OCI-M1 (cell line): ENCODE measurements around the gene ZDHHC3.

Source experiments
- DNase-seq: peaks from one replicate; lab custom pipeline; 2025; lab: John Stamatoyannopoulos, UW

Gene ZDHHC3

DNA sequence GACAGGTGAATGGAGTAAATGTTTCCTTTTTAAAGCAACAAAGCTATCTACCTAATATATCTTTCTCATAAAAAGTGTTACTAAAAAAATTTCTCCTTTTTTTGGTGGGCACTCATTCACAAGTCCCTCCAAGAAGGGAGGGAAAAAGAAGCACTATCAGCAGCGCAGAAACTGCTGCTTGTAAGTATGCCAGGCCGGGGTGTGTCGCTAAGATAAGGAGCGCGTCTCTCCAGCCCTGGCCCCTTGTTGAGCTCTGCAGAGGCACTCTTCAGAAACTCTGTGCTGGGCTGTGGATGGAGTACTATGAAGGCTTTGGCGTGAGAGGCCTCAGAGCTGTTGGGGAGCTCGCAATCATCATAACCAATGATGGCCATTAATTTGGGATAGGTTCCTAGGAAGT is 49.1 kb downstream of the ZDHHC3 start:
- DNase-seq = peak; percentile 34

DNA sequence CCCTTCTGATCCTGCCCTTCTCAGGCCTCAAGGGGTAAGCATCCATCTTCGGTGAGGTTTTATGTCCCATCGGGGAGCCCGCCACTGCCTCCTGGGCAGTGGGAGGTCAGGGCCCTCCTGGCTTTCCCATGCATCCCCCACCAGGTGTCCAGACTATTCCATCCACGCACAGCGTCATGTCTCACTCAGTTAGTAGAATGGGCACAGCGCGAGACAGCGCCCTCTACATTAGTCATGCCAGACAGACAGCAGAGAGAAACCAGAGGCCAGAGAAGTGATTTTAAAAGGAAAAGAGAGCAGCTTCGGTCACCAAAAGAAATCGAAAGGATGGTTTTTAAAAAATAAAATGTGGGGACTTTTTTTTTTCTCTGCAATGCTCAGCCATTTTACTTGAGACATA is 49.8 kb downstream of the ZDHHC3 start:
- DNase-seq = no peak

DNA sequence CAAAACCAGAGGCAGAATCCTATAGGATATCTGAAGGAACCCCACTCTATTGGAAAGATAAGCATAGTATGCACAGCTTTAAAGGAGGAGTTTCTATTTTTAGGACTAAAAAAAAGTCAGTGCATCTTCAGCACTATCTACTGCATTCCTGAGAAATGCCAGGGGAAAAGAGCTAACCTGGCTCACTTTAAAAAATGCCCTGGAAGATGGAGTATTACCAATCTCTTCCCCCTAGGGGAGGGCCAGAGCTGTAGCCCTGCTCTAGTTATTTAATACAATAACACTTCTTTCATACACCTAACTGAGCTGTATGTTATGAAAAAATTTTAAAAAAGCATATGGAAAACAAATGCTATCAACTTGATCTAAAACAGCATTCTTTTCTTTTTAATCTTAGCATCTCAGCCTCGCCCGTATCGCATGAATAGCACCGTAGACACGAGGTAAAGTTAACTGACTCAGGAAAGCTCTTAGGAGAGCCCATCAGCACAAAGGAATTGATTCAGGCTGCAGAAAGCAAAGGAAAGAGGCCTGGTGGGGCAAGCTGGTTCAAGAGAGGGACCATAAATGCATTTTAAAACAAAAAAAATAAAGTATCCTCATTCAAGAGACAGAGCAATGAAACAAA is 51.4 kb downstream of the ZDHHC3 start:
- no peak for DNase-seq

DNA sequence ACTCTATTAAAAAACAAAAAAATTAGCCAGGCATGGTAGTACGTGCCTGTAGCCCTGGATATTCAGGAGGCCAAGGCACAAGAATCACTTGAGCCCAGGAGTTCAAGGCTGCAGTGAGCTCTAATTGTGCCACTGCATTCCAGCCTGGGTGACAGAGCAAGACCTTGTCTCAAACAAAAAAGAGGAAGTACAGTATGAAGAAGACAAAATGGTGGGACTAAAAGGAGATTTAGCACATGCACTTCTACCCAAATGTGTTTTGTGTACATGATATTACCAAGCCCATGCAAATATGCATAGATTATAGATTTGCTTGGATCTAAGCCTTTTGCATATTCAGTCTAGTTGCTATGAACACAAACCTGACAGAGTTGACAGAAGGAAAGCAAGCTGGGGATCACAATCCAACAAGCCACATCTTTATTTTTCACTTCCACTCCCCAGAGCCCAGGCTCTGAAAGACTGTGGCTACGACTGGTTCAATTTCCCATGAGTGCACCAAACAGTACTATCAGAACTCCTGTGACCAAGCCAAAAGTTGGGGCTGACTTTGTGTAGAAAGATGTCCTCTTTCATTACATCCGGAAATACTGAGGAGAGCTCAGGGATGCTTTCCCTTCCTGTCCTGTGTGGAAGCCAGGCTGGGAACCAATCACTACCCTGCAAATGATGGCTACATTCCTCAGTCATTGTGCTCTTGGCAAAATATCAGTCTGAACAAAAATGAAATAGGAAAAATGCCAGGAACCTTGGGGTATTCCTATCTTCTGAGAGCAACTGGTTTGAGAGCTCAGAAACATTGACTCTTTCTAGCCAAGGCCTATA is 52.1 kb downstream of the ZDHHC3 start:
- DNase-seq = peak; percentile 57

DNA sequence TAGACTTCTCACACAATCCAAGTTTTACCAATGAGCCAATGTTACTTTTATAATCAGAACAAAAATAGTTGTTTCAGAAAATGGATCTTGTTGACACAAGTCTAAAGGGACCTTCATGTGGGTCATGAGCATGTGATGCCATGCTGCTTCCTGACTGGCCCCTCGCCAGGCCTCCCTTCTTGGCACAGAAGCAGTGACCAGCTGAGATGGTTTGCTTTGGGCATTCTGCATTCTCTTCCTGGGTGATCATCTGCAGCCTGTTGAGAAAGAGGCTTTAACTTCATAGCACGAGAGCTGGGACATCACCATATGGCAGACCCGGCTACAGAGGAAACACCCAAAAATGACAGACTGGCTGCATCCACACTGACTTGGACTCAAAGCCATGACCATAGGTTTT is 55.9 kb downstream of the ZDHHC3 start:
- DNase-seq = no peak

DNA sequence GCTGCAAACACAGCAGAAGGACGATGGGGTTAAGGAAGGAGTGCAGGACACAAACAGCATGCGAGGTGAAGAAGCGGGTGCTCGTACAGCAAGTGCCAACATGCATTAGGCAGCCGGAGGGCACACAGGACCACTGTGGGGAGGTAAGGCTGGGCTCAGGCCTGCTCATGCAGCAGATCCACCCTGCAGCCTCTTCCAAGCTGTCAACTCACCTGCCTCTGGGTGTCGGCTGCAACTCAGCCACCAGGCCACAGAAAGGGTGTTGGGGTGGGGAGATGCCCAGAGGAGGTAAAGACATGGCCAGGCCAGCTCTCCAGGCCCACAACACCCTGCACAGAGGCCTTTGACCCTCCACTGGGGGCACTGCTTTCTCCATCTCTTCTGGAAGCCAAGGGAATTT is 57.4 kb downstream of the ZDHHC3 start:
- DNase-seq = no peak

DNA sequence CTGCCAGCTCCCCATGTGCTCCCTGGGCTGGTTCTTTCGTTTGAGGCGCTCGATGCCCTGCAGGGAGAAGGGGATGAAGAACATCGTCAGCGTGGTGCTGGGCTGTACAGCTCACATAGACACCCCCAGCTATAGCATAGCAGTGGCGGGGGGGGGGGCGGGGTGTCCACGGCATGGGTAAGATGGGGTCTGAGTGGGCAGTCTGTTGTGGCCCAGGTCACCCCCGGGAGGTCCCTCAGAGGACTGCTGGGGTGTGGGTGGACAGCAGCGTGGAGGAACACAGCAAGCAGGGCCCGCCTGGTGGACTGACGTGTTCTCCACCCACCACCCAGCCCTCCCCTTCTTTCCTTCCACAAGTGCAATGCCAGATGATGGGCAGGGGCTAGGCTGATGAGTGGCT is 57.9 kb downstream of the ZDHHC3 start:
- no peak for DNase-seq

DNA sequence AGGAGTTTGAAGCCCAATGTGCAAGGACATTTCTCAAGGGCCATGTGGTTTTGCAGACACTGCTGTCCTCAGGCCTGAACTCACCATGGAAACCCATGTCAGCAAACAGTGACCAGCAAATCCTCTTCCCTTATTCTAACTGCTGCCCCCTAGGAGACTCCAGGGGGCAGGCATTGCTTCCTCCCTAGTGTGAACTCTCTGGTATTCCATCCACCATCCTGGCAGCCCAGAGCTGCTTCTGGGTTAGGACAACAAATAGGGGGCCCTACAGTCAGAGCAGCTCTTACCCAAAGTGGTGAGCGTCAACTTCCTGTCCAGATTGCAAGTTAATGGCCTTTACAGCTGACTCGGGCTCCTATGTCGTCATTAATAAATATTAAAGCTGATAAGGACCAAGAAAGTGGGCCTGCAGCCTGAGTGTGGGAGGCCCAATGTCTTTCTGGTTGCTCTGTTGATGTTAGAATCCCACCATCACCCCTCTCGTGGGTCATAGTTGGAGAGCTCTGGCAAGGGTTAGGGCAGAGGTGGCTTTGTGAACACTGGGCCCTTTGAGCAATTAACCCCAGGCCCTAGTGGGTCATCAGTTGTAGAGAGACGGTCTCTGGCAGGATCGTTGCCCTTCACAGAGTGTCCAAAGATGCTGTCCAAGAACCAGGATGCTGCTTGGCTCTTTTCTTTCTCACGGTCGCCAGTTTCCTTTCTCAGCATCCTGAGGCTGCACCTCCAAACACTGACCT is 60.1 kb downstream of the ZDHHC3 start:
- DNase-seq = no peak

DNA sequence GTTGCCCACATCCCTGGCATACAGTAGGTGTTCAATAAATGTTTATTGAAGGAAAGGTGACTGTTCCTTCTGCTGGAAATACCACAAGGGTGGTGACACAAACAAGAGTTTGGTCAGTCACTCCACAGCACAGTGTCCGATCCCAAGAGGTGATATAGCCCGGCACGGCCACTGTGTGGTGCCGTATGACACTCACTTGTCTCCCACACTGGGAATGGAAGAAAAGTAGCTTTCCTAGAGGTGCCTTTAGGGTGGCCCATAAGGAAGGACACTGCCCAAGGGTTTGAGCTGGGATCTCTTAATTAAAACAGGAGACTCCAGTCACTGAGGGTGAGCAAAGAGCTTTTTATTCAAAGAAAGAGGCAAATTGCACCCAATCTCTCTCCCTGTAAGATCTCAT is 61.0 kb downstream of the ZDHHC3 start:
- peak; percentile 53 for DNase-seq

DNA sequence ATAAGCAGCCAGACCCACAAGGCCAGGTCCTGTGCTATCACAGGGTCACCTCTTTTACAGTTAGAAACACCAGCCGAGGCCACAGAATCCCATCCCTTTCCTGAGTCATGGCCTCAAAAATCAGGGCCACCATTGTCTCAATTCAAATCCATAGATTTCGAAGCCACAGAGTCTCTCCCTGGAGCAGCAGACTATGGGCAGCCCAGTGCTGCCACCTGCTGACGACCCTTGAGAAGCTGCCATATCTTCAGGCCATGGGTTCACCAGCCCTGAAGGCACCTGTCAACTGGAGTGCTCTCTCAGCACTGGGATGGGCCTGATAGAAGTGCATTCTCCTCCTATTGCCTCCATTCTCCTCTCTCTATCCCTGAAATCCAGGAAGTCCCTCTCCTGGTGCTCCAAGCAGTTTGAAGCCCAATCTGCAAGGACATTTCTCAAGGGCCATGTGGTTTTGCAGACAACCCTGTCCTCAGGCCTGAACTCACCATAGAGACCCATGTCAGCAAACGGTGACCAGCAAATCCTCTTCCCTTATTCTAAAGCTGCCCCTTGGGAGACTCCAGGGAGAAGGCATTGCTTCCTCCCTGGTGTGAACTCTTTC is 62.0 kb downstream of the ZDHHC3 start:
- DNase-seq = peak; percentile 72

DNA sequence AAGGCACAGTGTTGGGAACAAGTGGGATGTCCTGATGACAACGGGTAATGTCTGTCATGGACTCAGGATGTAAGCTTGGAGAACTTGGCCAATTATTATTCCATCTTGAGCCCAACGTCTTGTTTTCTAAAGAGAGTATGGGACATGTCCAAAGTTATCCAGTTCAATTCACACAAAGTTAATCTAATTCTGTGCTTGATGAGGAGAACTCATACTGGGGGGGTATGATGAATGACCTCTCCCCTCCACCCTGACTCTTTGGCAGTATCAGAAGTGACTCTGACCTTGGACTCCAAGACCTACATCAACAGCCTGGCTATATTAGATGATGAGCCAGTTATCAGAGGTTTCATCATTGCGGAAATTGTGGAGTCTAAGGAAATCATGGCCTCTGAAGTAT is 65.3 kb downstream of the ZDHHC3 start:
- DNase-seq = no peak

DNA sequence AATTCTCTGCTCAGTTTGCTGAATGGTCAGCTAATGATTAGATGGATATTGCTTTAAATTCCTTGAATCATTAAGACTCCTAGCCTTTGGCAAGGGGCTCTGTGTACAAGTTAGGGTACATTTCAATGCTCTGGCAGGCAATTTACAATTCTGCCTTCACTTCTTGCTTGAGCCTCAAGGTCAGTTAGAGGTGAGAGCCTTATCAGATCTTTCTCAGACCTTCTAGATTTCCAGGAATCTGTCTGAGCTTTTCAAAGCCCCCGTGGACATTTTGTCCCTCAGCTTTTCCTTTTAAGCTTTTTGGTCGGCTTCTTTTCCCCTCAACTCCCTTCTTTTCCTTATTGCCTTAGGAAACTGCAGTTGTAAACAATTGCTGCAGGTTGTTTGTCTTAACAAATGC is 66.9 kb downstream of the ZDHHC3 start:
- no peak for DNase-seq

DNA sequence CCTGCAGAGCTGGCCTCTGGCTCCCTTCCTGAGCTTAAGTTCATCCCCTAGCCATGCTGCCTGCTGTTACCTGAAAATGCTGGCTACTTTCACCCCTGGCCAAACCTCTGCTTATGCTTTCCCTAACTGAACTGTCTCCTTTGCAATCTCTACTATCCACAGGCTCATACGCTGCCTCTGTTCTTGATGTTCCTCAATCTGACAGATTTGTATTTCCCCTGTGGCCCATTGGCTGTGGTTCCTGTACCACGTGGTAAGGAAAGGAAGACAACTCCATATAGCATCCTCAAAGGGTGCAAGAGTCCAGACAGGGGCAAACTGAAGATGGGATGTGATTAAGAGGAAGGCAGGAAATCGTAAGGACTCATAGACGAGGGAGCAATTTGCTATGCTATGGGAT is 68.4 kb downstream of the ZDHHC3 start:
- DNase-seq = no peak

DNA sequence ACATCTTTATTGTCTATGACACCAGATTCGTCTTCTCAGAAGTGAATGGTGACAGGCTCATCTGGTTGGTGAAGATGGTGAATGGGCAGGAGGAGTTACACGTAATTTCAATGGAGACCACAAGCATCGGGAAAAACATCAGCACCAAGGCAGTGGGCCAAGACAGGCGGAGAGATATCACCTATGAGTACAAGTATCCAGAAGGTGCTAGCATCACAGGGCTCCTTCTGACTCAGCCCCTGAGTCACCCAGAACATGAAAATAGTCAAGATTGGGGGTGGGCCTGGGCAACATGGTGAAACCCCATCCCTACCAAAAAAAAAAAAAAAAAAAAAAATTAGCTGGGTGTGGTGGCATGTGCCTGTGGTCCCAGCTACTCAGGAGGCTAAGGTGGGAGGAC is 69.0 kb downstream of the ZDHHC3 start:
- DNase-seq = no peak

DNA sequence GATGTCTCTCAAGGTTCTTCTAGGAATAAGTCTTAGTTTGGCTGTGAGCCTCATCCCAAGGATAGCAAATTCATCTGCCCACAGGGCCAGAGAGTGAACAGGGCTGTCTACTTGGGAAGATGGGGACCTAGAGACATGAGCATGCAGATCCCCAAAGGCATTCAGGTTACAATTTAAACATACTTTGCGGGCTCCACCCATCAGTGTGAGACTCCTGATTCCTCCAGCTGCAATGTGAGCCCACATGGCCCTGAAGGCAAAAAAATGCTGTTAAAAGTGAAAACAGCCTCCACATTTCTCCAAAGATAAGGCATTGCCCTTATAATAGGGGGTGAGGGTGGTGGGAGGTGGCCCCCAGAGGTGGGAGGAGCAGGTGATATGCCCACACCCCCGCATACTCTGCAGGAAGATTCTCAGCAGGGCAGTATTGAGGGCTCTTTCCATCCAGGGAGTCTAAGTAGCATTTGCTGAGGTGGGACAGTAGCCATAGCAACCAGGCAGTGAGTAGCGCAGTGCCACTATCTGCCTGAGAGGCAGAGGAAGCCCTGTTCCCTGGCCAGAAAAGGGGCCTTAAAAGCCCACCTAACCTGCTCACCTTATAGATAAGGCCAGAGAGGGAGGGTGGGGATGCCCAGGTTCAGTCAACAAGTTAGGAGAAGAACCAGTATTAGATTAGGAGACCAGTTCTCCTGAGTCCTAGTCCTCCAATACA is 70.4 kb downstream of the ZDHHC3 start:
- DNase-seq = no peak

DNA sequence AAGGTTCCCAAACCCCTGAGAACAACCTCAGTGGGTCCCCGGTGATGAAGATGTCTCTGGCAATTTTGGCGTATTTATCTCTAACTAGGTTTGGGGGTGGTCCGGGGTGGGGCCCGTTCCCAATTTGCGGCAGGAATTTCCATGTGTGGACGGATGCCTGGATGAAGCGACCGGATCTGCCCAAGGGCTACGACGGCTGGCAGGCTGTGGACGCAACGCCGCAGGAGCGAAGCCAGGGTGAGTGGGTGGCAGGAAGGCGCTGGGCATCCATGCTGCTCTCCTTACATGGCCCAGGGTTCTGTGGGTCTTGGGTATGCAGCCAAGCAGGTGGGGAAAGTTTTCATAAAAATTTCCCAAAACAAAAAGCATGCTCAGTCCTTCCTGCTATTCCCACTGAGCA is 72.2 kb downstream of the ZDHHC3 start:
- no peak for DNase-seq

DNA sequence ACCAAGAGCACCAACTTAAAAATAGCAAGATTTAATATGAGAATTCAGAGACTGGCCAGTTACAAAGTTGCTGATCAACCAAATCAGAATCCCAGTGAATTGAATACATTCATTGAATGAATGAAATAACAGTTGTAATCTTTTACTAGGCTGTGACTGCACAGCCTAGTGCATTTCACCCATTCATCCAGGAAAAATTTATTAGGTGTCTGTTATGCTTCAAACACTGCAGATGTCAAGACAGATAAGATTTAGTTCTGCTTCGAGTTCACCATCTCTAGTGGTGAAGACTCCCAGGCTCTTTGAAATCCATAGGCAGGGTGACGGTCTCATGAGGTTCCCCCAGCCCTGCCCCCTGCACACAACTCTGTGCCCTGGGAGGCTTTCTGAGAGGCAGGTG is 72.7 kb downstream of the ZDHHC3 start:
- no peak for DNase-seq

DNA sequence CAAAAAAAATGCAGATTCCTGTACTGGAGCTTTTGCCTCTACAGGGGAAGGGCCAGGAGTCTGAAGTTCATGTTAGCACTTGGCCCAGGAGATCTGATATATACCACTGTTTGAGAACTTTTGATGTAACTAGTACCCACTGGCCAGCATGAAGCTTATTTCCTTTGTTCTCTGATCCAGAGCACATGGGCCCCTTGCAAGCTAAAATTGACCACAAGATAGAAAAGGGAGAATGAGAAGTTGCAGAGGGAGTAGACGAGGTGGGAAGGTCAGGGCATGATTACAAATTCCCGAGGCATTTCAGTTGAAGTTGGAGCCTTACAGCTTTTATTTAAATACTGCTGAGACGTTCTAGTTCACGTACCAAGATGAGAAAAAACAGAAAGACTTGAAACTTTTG is 73.3 kb downstream of the ZDHHC3 start:
- DNase-seq = no peak

DNA sequence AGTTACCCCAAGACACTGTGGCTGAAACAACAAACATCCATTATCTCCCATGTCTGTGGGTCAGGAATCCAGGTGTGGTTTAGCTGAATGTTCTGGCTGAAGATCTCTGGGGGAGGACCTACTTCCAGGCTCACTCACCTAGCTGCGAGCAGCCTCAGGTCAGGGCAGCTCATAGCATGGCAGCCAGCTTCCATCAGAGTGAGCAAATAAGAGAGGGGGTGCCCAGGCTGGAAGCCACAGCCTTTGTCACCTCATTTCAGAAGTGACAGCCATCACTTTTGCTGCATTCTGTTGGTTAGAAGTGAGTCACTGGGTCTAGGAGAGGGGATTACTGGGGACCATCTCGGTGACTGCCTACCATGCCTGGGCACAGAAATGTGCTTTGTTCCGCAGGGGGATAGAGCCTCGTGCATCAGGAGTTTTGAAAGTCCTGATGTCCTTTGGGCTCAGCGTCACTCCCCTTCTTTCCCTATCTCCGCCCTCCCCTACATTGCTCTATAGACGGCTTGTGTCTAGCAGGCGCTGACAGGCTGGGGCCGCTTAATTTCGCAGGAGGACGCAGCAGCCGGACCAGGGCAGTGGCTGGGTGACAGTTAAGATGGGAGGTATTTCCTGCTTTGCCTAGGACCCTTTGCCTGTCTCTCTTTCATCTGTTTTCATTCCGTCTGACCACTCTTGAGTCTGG is 76.1 kb downstream of the ZDHHC3 start:
- no peak for DNase-seq

DNA sequence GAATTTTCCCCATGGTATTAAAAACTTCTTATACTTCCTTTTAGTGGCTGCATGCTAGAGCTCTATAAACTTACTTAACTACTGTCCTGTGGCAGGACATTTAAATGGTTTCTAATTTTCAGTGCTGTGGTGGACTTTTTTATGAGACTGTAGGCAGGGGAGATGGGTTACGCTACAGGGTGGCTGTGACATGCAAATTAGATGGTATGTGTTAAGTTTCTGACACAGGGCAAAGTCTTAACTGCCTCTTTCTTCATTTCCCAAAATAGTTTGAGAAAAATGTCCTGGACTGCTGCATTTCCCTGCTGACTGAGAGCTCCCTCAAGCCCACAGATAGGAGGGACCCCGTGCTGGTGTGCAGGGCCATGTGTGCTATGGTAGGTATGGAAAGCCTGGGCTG is 79.5 kb downstream of the ZDHHC3 start:
- no peak for DNase-seq

DNA sequence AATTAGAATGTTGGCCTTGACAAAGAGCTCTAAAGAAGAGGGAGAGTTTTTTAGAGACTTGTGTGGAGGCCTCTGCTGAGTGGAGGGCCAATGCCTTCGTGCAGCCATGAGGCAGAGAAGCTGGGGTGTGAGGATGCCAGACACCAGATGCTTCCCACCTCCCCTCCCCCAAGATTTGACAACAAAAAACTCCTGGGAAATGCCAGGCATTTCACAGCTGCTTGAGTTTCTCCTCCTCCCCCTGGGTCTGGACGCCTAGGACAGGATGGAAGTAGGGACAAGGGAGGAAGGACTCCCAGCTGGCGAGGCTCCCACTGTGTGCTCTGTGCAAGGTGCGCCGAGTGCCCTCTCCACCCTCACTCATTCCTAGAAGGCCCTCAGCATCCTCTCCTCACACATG is 81.5 kb downstream of the ZDHHC3 start:
- DNase-seq = no peak

DNA sequence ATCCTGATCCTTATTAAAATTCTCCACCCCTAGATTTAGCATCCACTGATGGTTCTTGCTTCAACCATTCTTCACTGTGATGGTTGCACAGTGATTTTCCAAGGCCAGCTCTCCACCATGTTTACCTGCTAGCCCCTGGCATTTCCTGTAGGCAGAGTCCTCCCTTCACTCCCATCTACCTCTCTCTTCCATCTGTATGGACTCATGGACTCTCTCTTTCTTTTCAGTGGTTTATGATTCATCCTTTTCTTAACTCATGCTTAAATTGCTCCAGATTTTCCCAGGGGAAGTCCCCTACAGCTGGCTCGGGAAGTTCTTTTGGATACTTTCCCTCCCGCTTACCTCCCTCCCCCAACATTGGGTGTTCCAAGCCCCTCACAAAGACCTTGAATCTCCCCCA is 82.9 kb downstream of the ZDHHC3 start:
- no peak for DNase-seq
